Osteoblast (primary cell): ENCODE results near the gene CMYA5. TPM values are rescaled to one million over a fixed set of nuclear protein-coding genes. Genes with fewer than 3 reads are reported as not detected.
A peak's percentile ranks its signal among the peaks of the same experiment; 100 is the strongest.
"Not testable (repeated sequence)": the region's sequence is repeated elsewhere in the genome, so short reads cannot be mapped to it uniquely, and the experiment has no call there.

Experiments
- DNase-seq: peaks from one replicate; pipeline ENCODE4 v3.0.0; 2011; ENCODE audit warnings: low spot score, mixed read lengths; ENCODE audit not compliant: insufficient read length; ENCODE audit errors: missing footprints
- H2AFZ ChIP-seq: 2 replicates; pipeline ENCODE4 v1.6.0; 2011; ENCODE audit warnings: mild to moderate bottlenecking, low read length
- H3K27ac ChIP-seq: 2 replicates; pipeline ENCODE4 v1.5.1; 2011; ENCODE audit warnings: mild to moderate bottlenecking, low read depth, low read length, moderate library complexity
- H3K27me3 ChIP-seq: 2 replicates; pipeline ENCODE4 v1.6.0; 2012; ENCODE audit warnings: mild to moderate bottlenecking, control low read depth, inconsistent platforms, low read length, moderate library complexity; ENCODE audit not compliant: insufficient read depth
- H3K36me3 ChIP-seq: 2 replicates; pipeline ENCODE4 v1.5.1; 2011; ENCODE audit warnings: mild to moderate bottlenecking, low read length, control low read depth, moderate library complexity; ENCODE audit not compliant: insufficient read depth
- H3K4me1 ChIP-seq: 2 replicates; pipeline ENCODE4 v1.5.1; 2011; ENCODE audit warnings: mild to moderate bottlenecking, low read length, control low read depth, moderate library complexity; ENCODE audit not compliant: insufficient read depth
- H3K4me2 ChIP-seq: 2 replicates; pipeline ENCODE4 v1.6.0; 2011; ENCODE audit warnings: mild to moderate bottlenecking, low read length; ENCODE audit not compliant: insufficient read depth
- H3K4me3 ChIP-seq: fragments of 200-600 bp; sonication (generic); 3 replicates; pipeline ENCODE4 v1.5.1; 2012; ENCODE audit warnings: mild to moderate bottlenecking, low read length, inconsistent platforms; ENCODE audit not compliant: insufficient read depth
- H3K79me2 ChIP-seq: 2 replicates; pipeline ENCODE4 v1.6.0; 2012; ENCODE audit warnings: mild to moderate bottlenecking, low read length, control low read depth, inconsistent platforms; ENCODE audit not compliant: insufficient read depth
- H3K9me3 ChIP-seq: 2 replicates; pipeline ENCODE4 v1.5.1; 2011; ENCODE audit warnings: low read depth, low read length, control low read depth
- H4K20me1 ChIP-seq: 2 replicates; pipeline ENCODE4 v1.6.0; 2012; ENCODE audit warnings: mild to moderate bottlenecking, low read length, control low read depth; ENCODE audit not compliant: insufficient read depth
- CTCF ChIP-seq: IDR thresholded peaks from 2 replicates; pipeline ENCODE4 v1.5.1; 2011; ENCODE audit warnings: mild to moderate bottlenecking, low read depth, low read length, moderate library complexity; ENCODE audit errors: extremely low read depth
- total RNA-seq: library from RNA; depleted of rRNA; stranded (reverse); fragments of >200 nt; gene quantifications from 2 replicates; pipeline ENCODE4 v1.2.3, GENCODE V29; 2012

CMYA5 gene
- total RNA-seq, 1 donor, result 2.2 TPM

- no peaks in the 10 kb centered on the region for H3K79me2 ChIP-seq
- no peaks in the 10 kb centered on the region for H3K36me3 ChIP-seq
- no peaks in the 10 kb centered on the region for H3K27me3 ChIP-seq
- H2AFZ ChIP-seq, result no peak overlapping the region
- peak; percentile 58 for TF ChIP-seq CTCF
- DNase-seq, result no peak
- H3K4me3 ChIP-seq, result no peak overlapping the region
- H3K27ac ChIP-seq, result no peak overlapping the region
- H3K4me2 ChIP-seq, result no peak overlapping the region
- H4K20me1 ChIP-seq, result no peaks in the 10 kb centered on the region
- no peaks in the 10 kb centered on the region for H3K9me3 ChIP-seq
- H3K4me1 ChIP-seq, result no peaks in the 10 kb centered on the region
These were observed 13.2 kb downstream of the CMYA5 start for GRCh38 chr5:79702606-79703380.

GRCh38 chr5:79703381-79703645 is 13.7 kb downstream of the CMYA5 start:
- no peaks in the 10 kb centered on the region for H3K27me3 ChIP-seq
- H3K9me3 ChIP-seq, result no peaks in the 10 kb centered on the region
- no peak for TF ChIP-seq CTCF
- H3K4me3 ChIP-seq, result no peak overlapping the region
- DNase-seq, result no peak
- H3K27ac ChIP-seq, result no peak overlapping the region
- no peaks in the 10 kb centered on the region for H3K36me3 ChIP-seq
- H2AFZ ChIP-seq, result no peak overlapping the region
- H3K4me1 ChIP-seq, result no peaks in the 10 kb centered on the region
- H4K20me1 ChIP-seq, result no peaks in the 10 kb centered on the region
- no peaks in the 10 kb centered on the region for H3K79me2 ChIP-seq
- no peak overlapping the region for H3K4me2 ChIP-seq

- Histone ChIP-seq H3K9me3 (no peaks in the 10 kb centered on the region), H3K4me1 (no peaks in the 10 kb centered on the region), H4K20me1 (no peaks in the 10 kb centered on the region), H2AFZ (no peak overlapping the region), H3K27me3 (no peaks in the 10 kb centered on the region), H3K4me3 (no peak overlapping the region), H3K4me2 (no peak overlapping the region), H3K79me2 (no peaks in the 10 kb centered on the region), H3K27ac (no peak overlapping the region), H3K36me3 (no peaks in the 10 kb centered on the region)
- no peak for TF ChIP-seq CTCF
- no peak for DNase-seq
These were observed 14.9 kb downstream of the CMYA5 start for GRCh38 chr5:79704553-79704952.

- Histone ChIP-seq H3K4me2 (no peak overlapping the region), H4K20me1 (no peaks in the 10 kb centered on the region), H3K4me3 (no peak overlapping the region), H3K79me2 (no peaks in the 10 kb centered on the region), H3K27ac (no peak overlapping the region), H3K36me3 (no peaks in the 10 kb centered on the region), H2AFZ (no peak overlapping the region), H3K4me1 (no peaks in the 10 kb centered on the region), H3K9me3 (no peaks in the 10 kb centered on the region), H3K27me3 (no peaks in the 10 kb centered on the region)
- DNase-seq, result no peak
- TF ChIP-seq CTCF, result no peak
These were observed 16.0 kb downstream of the CMYA5 start for GRCh38 chr5:79705632-79706031.

- not testable (repeated sequence) for H3K79me2 ChIP-seq, H3K4me3 ChIP-seq, H3K27ac ChIP-seq, H3K9me3 ChIP-seq, H4K20me1 ChIP-seq, H3K36me3 ChIP-seq, H3K27me3 ChIP-seq, DNase-seq, H2AFZ ChIP-seq, H3K4me2 ChIP-seq, H3K4me1 ChIP-seq
These were observed 16.7 kb downstream of the CMYA5 start for GRCh38 chr5:79706317-79706716.
